Fibroblast of pulmonary artery (primary cell): ENCODE data around the gene PCSK5.

ENCODE experiments used
- DNase-seq: peaks from one replicate; pipeline ENCODE4 v3.0.0-alpha.2; 2010; ENCODE audit warnings: low read depth
- H3K4me3 ChIP-seq: replicated peaks from 2 replicates; pipeline ENCODE4 v1.5.1; 2011; ENCODE audit warnings: low read depth, mild to moderate bottlenecking, control low read depth, low read length, moderate library complexity
- CTCF ChIP-seq: IDR thresholded peaks from 2 replicates; pipeline ENCODE4 v1.5.1; 2011; ENCODE audit warnings: mild to moderate bottlenecking, control low read depth, low read length, inconsistent platforms; ENCODE audit errors: missing control alignments

PCSK5 gene

GRCh38 chr9:76004526-76004925, 114.1 kb downstream of the PCSK5 start:
- no peak overlapping the region for H3K4me3 ChIP-seq
- no peak for TF ChIP-seq CTCF
- no peak for DNase-seq

- DNase-seq, result no peak
- TF ChIP-seq CTCF, result no peak
- H3K4me3 ChIP-seq, result no peak overlapping the region
These were observed 117.5 kb downstream of the PCSK5 start for GRCh38 chr9:76007935-76008334.

GRCh38 chr9:76013809-76014208, 123.3 kb downstream of the PCSK5 start:
- no peak for TF ChIP-seq CTCF
- no peak overlapping the region for H3K4me3 ChIP-seq
- DNase-seq, result no peak

- H3K4me3 ChIP-seq, result no peak overlapping the region
- DNase-seq, result no peak
- TF ChIP-seq CTCF, result no peak
These were observed 127.8 kb downstream of the PCSK5 start for GRCh38 chr9:76018235-76018634.

- no peak for DNase-seq
These were observed 128.3 kb downstream of the PCSK5 start for GRCh38 chr9:76018761-76019160.

GRCh38 chr9:76020652-76021051, 130.2 kb downstream of the PCSK5 start:
- TF ChIP-seq CTCF, result no peak
- no peak overlapping the region for H3K4me3 ChIP-seq
- no peak for DNase-seq

More at GRCh38 chr9:76018761-76019160, 128.3 kb downstream of the PCSK5 start:
- no peak for TF ChIP-seq CTCF
- H3K4me3 ChIP-seq, result no peak overlapping the region

GRCh38 chr9:76022317-76022716, 131.8 kb downstream of the PCSK5 start:
- no peak for DNase-seq
- no peak for TF ChIP-seq CTCF
- H3K4me3 ChIP-seq, result no peak overlapping the region
